SK-N-SH (cell line): ENCODE results near the gene DPF3.

Experiments used
- YY1 ChIP-seq: IDR thresholded peaks from 2 replicates; pipeline ENCODE4 v1.4.0; 2012; ENCODE audit warnings: low read depth, mild to moderate bottlenecking
- TF ChIP-seq, protein P1 (sequence below): fragments of 200-600 bp; sonication (generic); IDR thresholded peaks from 2 replicates; pipeline ENCODE4 v1.6.1; 2017; ENCODE audit warnings: antibody characterized with exemption, mild to moderate bottlenecking, moderate library complexity

DNA sequence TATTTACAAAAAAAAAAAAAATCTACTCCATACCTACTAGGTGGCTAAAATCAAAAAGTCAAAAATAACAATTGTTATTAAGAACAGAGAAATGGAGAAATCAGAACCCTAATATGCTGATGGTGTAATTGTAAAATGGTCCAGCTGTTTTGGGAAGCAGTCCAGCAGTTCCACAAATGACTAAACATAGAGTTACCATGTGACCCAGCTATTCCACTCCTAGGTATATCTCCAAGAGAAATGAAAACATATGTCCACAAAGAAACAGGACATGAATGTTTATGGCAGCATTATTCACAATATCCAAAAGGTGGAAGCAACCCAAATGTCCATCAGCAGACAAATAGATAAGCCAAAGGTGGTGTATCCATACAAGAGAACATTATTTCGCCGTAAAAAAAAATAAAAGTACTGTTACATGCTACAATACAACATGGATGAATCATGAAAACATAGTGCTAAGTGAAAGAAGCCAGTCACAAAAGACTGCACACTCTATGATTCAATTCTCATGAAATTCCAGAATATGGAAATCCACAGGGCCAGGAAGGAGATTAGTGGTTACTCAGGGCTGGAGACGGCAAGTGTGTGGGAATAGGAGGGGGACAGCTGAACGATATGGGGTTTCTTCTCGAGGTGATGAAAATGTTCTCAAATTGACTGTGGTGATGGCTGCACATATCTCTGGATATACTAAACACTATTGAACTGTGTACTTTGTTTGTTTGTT lies 9.1 kb upstream of the DPF3 start:
- TF ChIP-seq, protein P1, sequence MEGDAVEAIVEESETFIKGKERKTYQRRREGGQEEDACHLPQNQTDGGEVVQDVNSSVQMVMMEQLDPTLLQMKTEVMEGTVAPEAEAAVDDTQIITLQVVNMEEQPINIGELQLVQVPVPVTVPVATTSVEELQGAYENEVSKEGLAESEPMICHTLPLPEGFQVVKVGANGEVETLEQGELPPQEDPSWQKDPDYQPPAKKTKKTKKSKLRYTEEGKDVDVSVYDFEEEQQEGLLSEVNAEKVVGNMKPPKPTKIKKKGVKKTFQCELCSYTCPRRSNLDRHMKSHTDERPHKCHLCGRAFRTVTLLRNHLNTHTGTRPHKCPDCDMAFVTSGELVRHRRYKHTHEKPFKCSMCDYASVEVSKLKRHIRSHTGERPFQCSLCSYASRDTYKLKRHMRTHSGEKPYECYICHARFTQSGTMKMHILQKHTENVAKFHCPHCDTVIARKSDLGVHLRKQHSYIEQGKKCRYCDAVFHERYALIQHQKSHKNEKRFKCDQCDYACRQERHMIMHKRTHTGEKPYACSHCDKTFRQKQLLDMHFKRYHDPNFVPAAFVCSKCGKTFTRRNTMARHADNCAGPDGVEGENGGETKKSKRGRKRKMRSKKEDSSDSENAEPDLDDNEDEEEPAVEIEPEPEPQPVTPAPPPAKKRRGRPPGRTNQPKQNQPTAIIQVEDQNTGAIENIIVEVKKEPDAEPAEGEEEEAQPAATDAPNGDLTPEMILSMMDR, result no peak
- TF ChIP-seq YY1, result no peak
